ENCODE data around the gene ZNF552.
"Not testable (repeated sequence)": the region's sequence is repeated elsewhere in the genome, so short reads cannot be mapped to it uniquely, and the experiment has no call there.

The ZNF552 gene

GRCh38 chr19:57819475-57820148, 4.9 kb upstream of the ZNF552 start:
- Histone ChIP-seq H3K36me3 (ENCODE audit: control insufficient read depth in 5 of 5, insufficient read depth in 5 of 5, low read length in 5 of 5) (no peaks in the 10 kb centered on the region), H3K27me3 (ENCODE audit: control insufficient read depth in 5 of 5, insufficient read depth in 4 of 5, low read length in 5 of 5) (no peaks in the 10 kb centered on the region), H3K4me3 (ENCODE audit: low read depth in 1 of 5, low read length in 5 of 5) (peak overlapping the region; percentile 86 to 99 (median 97)), H3K27ac (ENCODE audit: low read depth, low read length) (peak overlapping the region; percentile 80), H3K9me3 (ENCODE audit: control insufficient read depth in 5 of 5, low read length in 5 of 5) (no peaks in the 10 kb centered on the region), H3K9ac (ENCODE audit: low read length in 5 of 5) (peak overlapping the region; percentile 72 to 100 (median 98)), H3K4me1 (ENCODE audit: control insufficient read depth in 5 of 5, insufficient read depth in 5 of 5, low read length in 5 of 5) (peaks cover 0 to 23% (median 21%) of the 10 kb centered on the region in 5 donors)

DNA sequence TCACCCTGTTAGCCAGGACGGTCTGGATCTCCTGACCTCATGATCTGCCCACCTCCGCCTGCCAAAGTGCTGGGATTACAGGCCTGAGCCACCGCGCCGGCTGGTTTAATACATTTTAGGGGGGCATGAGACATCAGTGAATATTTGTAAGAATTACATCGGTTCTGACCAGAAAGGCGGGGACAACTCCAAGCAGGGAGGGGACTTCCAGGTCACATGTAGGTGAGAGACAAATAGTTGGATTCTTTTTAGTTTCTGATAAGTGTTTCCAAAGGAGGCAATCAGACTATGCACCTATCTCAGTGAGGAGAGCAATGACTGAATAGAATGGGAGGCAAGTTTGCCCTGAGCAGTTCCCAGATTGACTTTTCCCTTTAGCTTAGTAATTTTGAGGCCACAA, 3.7 kb upstream of the ZNF552 start:
- peaks cover 3 to 35% (median 32%) of the 10 kb centered on the region in 5 donors for H3K4me1 ChIP-seq (ENCODE audit: control insufficient read depth in 5 of 5, insufficient read depth in 5 of 5, low read length in 5 of 5)
- no peaks in the 10 kb centered on the region for H3K9me3 ChIP-seq (ENCODE audit: control insufficient read depth in 5 of 5, low read length in 5 of 5)
- no peaks in the 10 kb centered on the region for H3K27me3 ChIP-seq (ENCODE audit: control insufficient read depth in 5 of 5, insufficient read depth in 4 of 5, low read length in 5 of 5)
- H3K9ac ChIP-seq (ENCODE audit: low read length in 5 of 5), result no peak overlapping the region
- no peaks in the 10 kb centered on the region for H3K36me3 ChIP-seq (ENCODE audit: control insufficient read depth in 5 of 5, insufficient read depth in 5 of 5, low read length in 5 of 5)
- no peak overlapping the region for H3K4me3 ChIP-seq (ENCODE audit: low read depth in 1 of 5, low read length in 5 of 5)
- H3K27ac ChIP-seq (ENCODE audit: low read depth, low read length), result no peak overlapping the region

DNA sequence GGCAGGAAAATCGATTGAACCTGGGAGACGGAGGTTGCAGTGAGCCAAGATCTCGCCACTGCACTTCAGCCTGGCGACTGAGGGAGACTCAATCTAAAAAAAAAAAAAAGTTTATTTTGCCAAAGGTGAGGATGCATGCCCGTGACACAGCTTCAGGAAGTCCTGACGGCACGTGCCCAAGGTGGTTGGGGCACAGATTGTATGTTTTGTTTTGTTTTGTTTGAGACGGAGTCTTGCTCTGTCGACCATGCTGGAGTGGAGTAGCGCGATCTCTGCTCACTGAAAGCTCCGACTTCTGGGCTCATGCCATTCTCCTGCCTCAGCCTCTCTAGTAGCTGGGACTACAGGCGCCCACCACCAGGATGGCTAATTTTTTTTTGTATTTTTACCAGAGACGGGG, 3.3 kb upstream of the ZNF552 start:
- H3K27me3 ChIP-seq (ENCODE audit: control insufficient read depth in 5 of 5, insufficient read depth in 4 of 5, low read length in 5 of 5), result no peaks in the 10 kb centered on the region
- no peak overlapping the region for H3K4me3 ChIP-seq (ENCODE audit: low read depth in 1 of 5, low read length in 5 of 5)
- H3K9ac ChIP-seq (ENCODE audit: low read length in 5 of 5), result no peak overlapping the region
- no peak overlapping the region for H3K27ac ChIP-seq (ENCODE audit: low read depth, low read length)
- H3K4me1 ChIP-seq (ENCODE audit: control insufficient read depth in 5 of 5, insufficient read depth in 5 of 5, low read length in 5 of 5), result peaks cover 3 to 35% (median 32%) of the 10 kb centered on the region in 5 donors
- H3K36me3 ChIP-seq (ENCODE audit: control insufficient read depth in 5 of 5, insufficient read depth in 5 of 5, low read length in 5 of 5), result no peaks in the 10 kb centered on the region
- no peaks in the 10 kb centered on the region for H3K9me3 ChIP-seq (ENCODE audit: control insufficient read depth in 5 of 5, low read length in 5 of 5)

- no peaks in the 10 kb centered on the region for H3K27me3 ChIP-seq (ENCODE audit: control insufficient read depth in 5 of 5, insufficient read depth in 4 of 5, low read length in 5 of 5)
- H3K36me3 ChIP-seq (ENCODE audit: control insufficient read depth in 5 of 5, insufficient read depth in 5 of 5, low read length in 5 of 5), result peaks cover 0 to 10% (median 5%) of the 10 kb centered on the region in 5 donors
- no peaks in the 10 kb centered on the region for H3K9me3 ChIP-seq (ENCODE audit: control insufficient read depth in 5 of 5, low read length in 5 of 5)
- no peak overlapping the region for H3K27ac ChIP-seq (ENCODE audit: low read depth, low read length)
- no peak overlapping the region for H3K9ac ChIP-seq (ENCODE audit: low read length in 5 of 5)
- H3K4me3 ChIP-seq (ENCODE audit: low read depth in 1 of 5, low read length in 5 of 5), result no peak overlapping the region
- H3K4me1 ChIP-seq (ENCODE audit: control insufficient read depth in 5 of 5, insufficient read depth in 5 of 5, low read length in 5 of 5), result peaks cover 4 to 36% (median 33%) of the 10 kb centered on the region in 5 donors
Observed at GRCh38 chr19:57816652-57817051, 1.9 kb upstream of the ZNF552 start.

DNA sequence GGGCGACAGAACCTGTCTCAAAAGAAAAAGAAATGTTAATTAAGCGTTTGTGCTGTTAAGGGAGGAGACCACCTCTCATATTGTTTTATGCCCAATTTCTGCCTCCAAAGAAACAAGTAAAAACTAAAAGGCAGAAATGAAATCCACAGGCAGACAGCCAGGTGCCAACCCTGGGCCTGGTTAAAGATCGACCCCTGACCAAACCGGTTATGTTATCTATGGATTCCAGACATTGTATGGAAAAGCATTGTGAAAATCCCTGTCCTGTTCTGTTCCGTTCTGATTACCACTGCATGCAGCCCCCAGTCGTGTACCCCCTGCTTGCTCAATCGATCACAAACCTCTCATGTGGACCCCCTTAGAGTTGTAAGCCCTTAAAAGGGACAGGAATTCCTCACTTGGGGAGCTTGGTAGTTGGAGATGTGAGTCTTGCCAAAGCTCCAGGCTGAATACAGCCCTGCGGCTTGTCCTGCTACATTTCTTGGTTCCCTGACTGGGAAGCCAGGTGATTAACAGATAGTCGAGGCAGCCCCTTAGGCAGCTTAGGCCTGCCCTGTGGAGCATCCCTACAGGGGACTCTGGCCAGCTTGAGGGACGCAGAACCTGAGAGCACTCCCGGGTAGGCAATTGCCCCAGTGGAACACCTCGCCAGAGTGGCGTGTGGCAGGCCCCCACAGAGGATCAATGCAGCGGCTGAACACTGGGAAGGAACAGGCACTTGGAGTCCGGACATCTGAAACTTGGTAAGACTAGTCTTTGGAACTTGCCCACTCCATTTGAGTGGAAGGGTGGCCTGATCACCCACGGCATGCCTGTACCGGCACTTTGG, 748 bp upstream of the ZNF552 start:
- peaks cover 4 to 31% (median 27%) of the 10 kb centered on the region in 5 donors for H3K4me1 ChIP-seq (ENCODE audit: control insufficient read depth in 5 of 5, insufficient read depth in 5 of 5, low read length in 5 of 5)
- H3K9ac ChIP-seq (ENCODE audit: low read length in 5 of 5), result peak overlapping the region in 2 of 5 donors; percentile 95 to 96
- no peak overlapping the region for H3K27ac ChIP-seq (ENCODE audit: low read depth, low read length)
- H3K36me3 ChIP-seq (ENCODE audit: control insufficient read depth in 5 of 5, insufficient read depth in 5 of 5, low read length in 5 of 5), result peaks cover 0 to 15% (median 5%) of the 10 kb centered on the region in 5 donors
- H3K27me3 ChIP-seq (ENCODE audit: control insufficient read depth in 5 of 5, insufficient read depth in 4 of 5, low read length in 5 of 5), result no peaks in the 10 kb centered on the region
- H3K4me3 ChIP-seq (ENCODE audit: low read depth in 1 of 5, low read length in 5 of 5), result peak overlapping the region; percentile 55 to 99 (median 97)
- no peaks in the 10 kb centered on the region for H3K9me3 ChIP-seq (ENCODE audit: control insufficient read depth in 5 of 5, low read length in 5 of 5)

GRCh38 chr19:57813919-57814504, 701 bp downstream of the ZNF552 start:
- no peaks in the 10 kb centered on the region for H3K27me3 ChIP-seq (ENCODE audit: control insufficient read depth in 5 of 5, insufficient read depth in 4 of 5, low read length in 5 of 5)
- peak overlapping the region; percentile 91 to 99 (median 97) for H3K4me3 ChIP-seq (ENCODE audit: low read depth in 1 of 5, low read length in 5 of 5)
- H3K9ac ChIP-seq (ENCODE audit: low read length in 5 of 5), result peak overlapping the region in 4 of 5 donors; percentile 88 to 96 (median 94)
- peak overlapping the region; percentile 65 for H3K27ac ChIP-seq (ENCODE audit: low read depth, low read length)
- H3K36me3 ChIP-seq (ENCODE audit: control insufficient read depth in 5 of 5, insufficient read depth in 5 of 5, low read length in 5 of 5), result peaks cover 4 to 29% (median 11%) of the 10 kb centered on the region in 5 donors
- H3K9me3 ChIP-seq (ENCODE audit: control insufficient read depth in 5 of 5, low read length in 5 of 5), result no peaks in the 10 kb centered on the region
- H3K4me1 ChIP-seq (ENCODE audit: control insufficient read depth in 5 of 5, insufficient read depth in 5 of 5, low read length in 5 of 5), result peaks cover 4 to 24% (median 19%) of the 10 kb centered on the region in 5 donors

DNA sequence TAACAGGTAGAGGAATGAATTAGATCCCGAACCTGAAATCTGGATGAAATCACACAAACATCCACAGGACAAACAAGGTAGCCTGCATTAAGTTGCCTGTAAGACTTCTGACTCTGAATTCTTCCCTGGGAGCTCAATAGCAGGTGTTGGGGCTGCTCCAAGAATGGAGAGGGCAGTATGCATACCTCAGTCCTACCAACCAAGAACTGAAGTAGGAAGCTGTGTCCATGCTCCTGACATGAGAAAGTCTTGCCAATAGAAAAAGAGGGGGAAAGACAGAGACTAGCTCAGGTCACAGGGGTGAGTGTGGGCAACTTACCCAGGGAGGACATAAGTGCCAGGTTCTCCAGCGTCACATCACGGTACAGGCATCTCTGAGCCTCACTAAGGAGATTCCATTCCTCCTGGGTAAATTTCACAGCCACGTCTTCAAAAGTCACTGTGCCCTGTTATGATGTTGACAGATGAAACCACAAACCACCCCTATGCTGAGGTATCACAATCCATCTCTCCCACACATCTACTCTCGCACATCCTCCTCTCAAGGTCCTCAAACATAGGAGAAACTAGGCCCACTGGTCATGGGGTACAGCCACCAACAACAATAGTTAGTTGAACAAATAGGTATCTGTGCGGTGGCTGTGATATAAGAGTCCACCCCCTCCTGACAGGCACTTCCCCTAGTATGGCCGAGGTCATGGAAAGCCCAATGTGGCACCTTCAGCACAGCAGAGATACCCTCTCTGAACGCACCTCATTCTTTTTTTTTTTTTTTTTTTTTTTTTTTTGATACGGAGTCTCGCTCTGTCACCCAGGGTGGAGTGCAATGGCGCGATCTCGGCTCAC, 1.5 kb downstream of the ZNF552 start:
- not testable (repeated sequence) for H3K27ac ChIP-seq (ENCODE audit: low read depth, low read length); H3K9ac ChIP-seq (ENCODE audit: low read length in 5 of 5); H3K9me3 ChIP-seq (ENCODE audit: control insufficient read depth in 5 of 5, low read length in 5 of 5); H3K27me3 ChIP-seq (ENCODE audit: control insufficient read depth in 5 of 5, insufficient read depth in 4 of 5, low read length in 5 of 5); H3K4me3 ChIP-seq (ENCODE audit: low read depth in 1 of 5, low read length in 5 of 5)
- Histone ChIP-seq H3K4me1 (ENCODE audit: control insufficient read depth in 5 of 5, insufficient read depth in 5 of 5, low read length in 5 of 5) (peaks cover 7 to 20% (median 18%) of the 10 kb centered on the region in 5 donors), H3K36me3 (ENCODE audit: control insufficient read depth in 5 of 5, insufficient read depth in 5 of 5, low read length in 5 of 5) (peaks cover 8 to 35% (median 13%) of the 10 kb centered on the region in 5 donors)

- no peak overlapping the region for H3K9ac ChIP-seq (ENCODE audit: low read length in 5 of 5)
- no peak overlapping the region for H3K4me3 ChIP-seq (ENCODE audit: low read depth in 1 of 5, low read length in 5 of 5)
- H3K27ac ChIP-seq (ENCODE audit: low read depth, low read length), result no peak overlapping the region
- H3K4me1 ChIP-seq (ENCODE audit: control insufficient read depth in 5 of 5, insufficient read depth in 5 of 5, low read length in 5 of 5), result peaks cover 13 to 26% (median 18%) of the 10 kb centered on the region in 5 donors
- H3K36me3 ChIP-seq (ENCODE audit: control insufficient read depth in 5 of 5, insufficient read depth in 5 of 5, low read length in 5 of 5), result peaks cover 10 to 42% (median 20%) of the 10 kb centered on the region in 5 donors
- no peaks in the 10 kb centered on the region for H3K27me3 ChIP-seq (ENCODE audit: control insufficient read depth in 5 of 5, insufficient read depth in 4 of 5, low read length in 5 of 5)
- H3K9me3 ChIP-seq (ENCODE audit: control insufficient read depth in 5 of 5, low read length in 5 of 5), result peaks cover 0 to 2% (median 0%) of the 10 kb centered on the region in 5 donors
Observed at GRCh38 chr19:57812226-57812625, 2.5 kb downstream of the ZNF552 start.

DNA sequence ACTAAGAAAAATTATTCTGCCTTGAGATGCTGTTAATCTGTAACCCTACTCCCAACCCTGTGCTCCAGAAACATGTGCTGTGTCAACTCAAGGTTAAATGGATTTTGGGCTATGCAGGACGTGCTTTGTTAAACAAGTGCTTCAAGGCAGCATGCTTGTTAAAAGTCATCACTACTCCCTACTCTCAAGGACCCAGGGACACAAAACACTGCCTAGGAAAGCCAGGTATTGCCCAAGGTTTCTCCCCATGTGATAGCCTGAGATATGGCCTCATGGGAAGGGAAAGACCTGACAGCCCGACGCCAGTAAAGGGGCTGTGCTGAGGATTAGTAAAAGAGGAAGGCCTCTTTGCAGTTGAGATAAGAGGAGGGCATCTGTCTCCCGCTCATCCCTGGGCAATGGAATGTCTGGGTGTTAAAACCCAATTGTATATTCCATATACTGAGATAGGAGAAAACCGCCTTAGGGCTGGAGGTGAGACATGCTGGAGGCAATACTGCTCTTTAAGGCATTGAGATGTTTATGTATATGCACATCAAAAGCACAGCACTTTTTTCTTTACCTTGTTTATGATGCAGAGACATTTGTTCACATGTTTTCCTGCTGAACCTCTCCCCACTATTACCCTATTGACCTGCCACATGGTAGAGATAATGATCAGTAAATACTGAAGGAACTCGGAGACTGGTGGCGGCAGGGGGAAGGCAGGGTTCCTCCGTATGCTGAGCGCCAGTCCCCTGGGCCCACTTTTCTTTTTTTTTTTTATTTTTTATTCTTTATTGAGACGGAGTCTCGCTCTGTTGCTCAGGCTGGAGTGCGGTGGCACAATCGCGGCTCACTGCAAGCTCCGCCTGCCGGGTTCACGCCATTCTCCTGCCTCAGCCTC, 4.1 kb downstream of the ZNF552 start:
- Histone ChIP-seq H3K36me3 (ENCODE audit: control insufficient read depth in 5 of 5, insufficient read depth in 5 of 5, low read length in 5 of 5) (peaks cover 10 to 45% (median 20%) of the 10 kb centered on the region in 5 donors), H3K4me1 (ENCODE audit: control insufficient read depth in 5 of 5, insufficient read depth in 5 of 5, low read length in 5 of 5) (peaks cover 13 to 26% (median 18%) of the 10 kb centered on the region in 5 donors)
- H3K9me3 ChIP-seq (ENCODE audit: control insufficient read depth in 5 of 5, low read length in 5 of 5); H3K4me3 ChIP-seq (ENCODE audit: low read depth in 1 of 5, low read length in 5 of 5); H3K27me3 ChIP-seq (ENCODE audit: control insufficient read depth in 5 of 5, insufficient read depth in 4 of 5, low read length in 5 of 5); H3K9ac ChIP-seq (ENCODE audit: low read length in 5 of 5); H3K27ac ChIP-seq (ENCODE audit: low read depth, low read length): not testable (repeated sequence)

Data from subcutaneous abdominal adipose tissue (tissue), 5 donors.